Spleen (tissue), 7 donors: ENCODE measurements around the gene PRDM5.

ENCODE experiments used
- CTCF ChIP-seq, 11 experiments: fragments of 200-600 bp in 7 of 11; fragments of 450-650 bp in 4 of 11; sonication (generic) in 4 of 11; IDR thresholded peaks in 8 of 11; conservative IDR thresholded peaks in 3 of 11; 1 replicate in 7 of 11; 2 replicates in 4 of 11; pipeline versions ENCODE4 v1.4.0 to v1.8.0; 2016 to 2021; ENCODE audit warnings: antibody characterized with exemption in 11 of 11, inconsistent platforms in 4 of 11, mild to moderate bottlenecking in 1 of 11
- POLR2A ChIP-seq, 3 donors: fragments of 450-650 bp; IDR thresholded peaks; one replicate each; pipeline ENCODE4 v1.5.1; 2017; ENCODE audit warnings: antibody characterized with exemption in 3 of 3, mild to moderate bottlenecking in 1 of 3
- POLR2AphosphoS5 ChIP-seq, 3 donors: sonication (generic); formaldehyde crosslinking; IDR thresholded peaks; one replicate each; pipeline ENCODE4 v1.5.1; 2017; ENCODE audit warnings: antibody characterized with exemption in 3 of 3
- donor health status: DM: no; HTN: no; CAD: no; lungs with moderate emphysema.
- donor health status: DM: no; HTN: no; CAD: no.
- donor health status: DM: no; HTN: no; CAD: no.

- TF ChIP-seq CTCF (IDR thresholded peaks at IDR 0.05 in 8 of 11, conservative IDR thresholded peaks at IDR 0.05 in 3 of 11) (no peak), POLR2A (IDR thresholded peaks at IDR 0.05) (no peak), POLR2AphosphoS5 (IDR thresholded peaks at IDR 0.05) (no peak)
These were observed 151.6 kb downstream of the PRDM5 start for GRCh38 chr4:120770897-120771296.
